MCF 10A (cell line): ENCODE measurements around the gene IFNLR1. TPM values are rescaled to one million over a fixed set of nuclear protein-coding genes. Genes with fewer than 3 reads are reported as not detected.
"Not testable (repeated sequence)": the region's sequence is repeated elsewhere in the genome, so short reads cannot be mapped to it uniquely, and the experiment has no call there.

Experiments used
- BruUV-seq: library from RNA; stranded (reverse); fragments of 400-500 nt; replicated peaks from 2 replicates; lab custom pipeline; 2021; lab: Mats Ljungman, UMichigan
- CTCF ChIA-PET: fragments of 300-600 bp; sonication (Branson Sonifier 250); formaldehyde crosslinking; extraction: SDS; loops from one replicate; lab custom pipeline; 2021; ENCODE audit warnings: antibody characterized with exemption, inconsistent platforms; lab: Yijun Ruan, JAX
- POLR2A ChIA-PET: fragments of 300-600, 350-650 bp; sonication (Branson Sonifier 250); formaldehyde crosslinking; extraction: SDS; loops from one replicate; lab custom pipeline; 2020; ENCODE audit warnings: antibody characterized with exemption, inconsistent platforms; lab: Yijun Ruan, JAX
- DNase-seq: peaks from one replicate; pipeline ENCODE4 v3.0.0-alpha.2; 2018; ENCODE audit not compliant: unreplicated experiment
- H3K27ac Mint-ChIP-seq: one replicate; pipeline ENCODE4 v1.8.0; 2022; ENCODE audit warnings: mild to moderate bottlenecking, low read depth, mixed read lengths; ENCODE audit not compliant: unreplicated experiment
- H3K27me3 Mint-ChIP-seq: one replicate; pipeline ENCODE4 v1.8.0; 2022; ENCODE audit warnings: mixed read lengths; ENCODE audit not compliant: insufficient read depth, unreplicated experiment
- H3K36me3 Mint-ChIP-seq: one replicate; pipeline ENCODE4 v1.8.0; 2022; ENCODE audit warnings: mild to moderate bottlenecking, moderate library complexity, mixed read lengths; ENCODE audit not compliant: insufficient read depth, unreplicated experiment
- H3K4me1 Mint-ChIP-seq: one replicate; pipeline ENCODE4 v1.8.0; 2022; ENCODE audit warnings: mixed read lengths; ENCODE audit not compliant: insufficient read depth, unreplicated experiment
- H3K4me3 Mint-ChIP-seq: one replicate; pipeline ENCODE4 v1.8.0; 2022; ENCODE audit warnings: mild to moderate bottlenecking, moderate library complexity, mixed read lengths; ENCODE audit not compliant: unreplicated experiment
- H3K9me3 Mint-ChIP-seq: one replicate; pipeline ENCODE4 v1.8.0; 2022; ENCODE audit warnings: mixed read lengths; ENCODE audit not compliant: unreplicated experiment
- CTCF ChIP-seq: fragments of 200-600 bp; IDR thresholded peaks from one replicate; pipeline ENCODE4 v1.8.0; 2022; ENCODE audit warnings: antibody characterized with exemption, mild to moderate bottlenecking; ENCODE audit not compliant: unreplicated experiment
- intact Hi-C: fragments of 100-400 bp; cut with micrococcal nuclease; formaldehyde crosslinking; loops from 2 replicates; pipeline ENCODE4 v1.14.1; 2022
- total RNA-seq: library from RNA; stranded (reverse); gene quantifications from 2 replicates; pipeline ENCODE4 v1.2.3, GENCODE V29; 2022

IFNLR1 gene
- total RNA-seq, 1 experiment from 2014 or later, result 0.19 TPM

GRCh38 chr1:24209097-24209496 is 22.0 kb upstream of the IFNLR1 start:
- intact Hi-C loops, result loop anchor here (10.0 kb wide), 1 partner anchor 316 kb away; no protein-coding TSS in a partner anchor
- no peak overlapping the region for H3K4me3 Mint-ChIP-seq
- POLR2A ChIA-PET, result interaction anchor here (1.1 to 1.2 kb wide), 2 partner anchors 14 to 74 kb away, joined by 3 to 5 read pairs; no protein-coding TSS in a partner anchor

GRCh38 chr1:24207709-24208108 is 20.6 kb upstream of the IFNLR1 start:
- no TSS peak for BruUV-seq
- Mint-ChIP-seq H3K4me1 (peaks cover 12% of the 10 kb centered on the region), H3K27ac (no peak overlapping the region), H3K27me3 (no peaks in the 10 kb centered on the region), H3K36me3 (no peaks in the 10 kb centered on the region), H3K9me3 (no peaks in the 10 kb centered on the region), H3K4me3 (no peak overlapping the region)
- DNase-seq, result no peak
- ChIA-PET POLR2A (interaction anchor here (0.5 to 1.2 kb wide), 2 partner anchors 16 to 434 kb away, joined by 3 read pairs; no protein-coding TSS in a partner anchor), CTCF (no interaction called here)
- intact Hi-C loops, result loop anchor here (10.0 kb wide), 1 partner anchor 317 kb away; no protein-coding TSS in a partner anchor
- TF ChIP-seq CTCF, result no peak

More at GRCh38 chr1:24209097-24209496, 22.0 kb upstream of the IFNLR1 start:
- H3K27ac Mint-ChIP-seq, result no peak overlapping the region
- DNase-seq, result no peak
- no peak for TF ChIP-seq CTCF
- peaks cover under 1% of the 10 kb centered on the region for H3K4me1 Mint-ChIP-seq
- BruUV-seq, result no TSS peak
- H3K27me3 Mint-ChIP-seq, result peaks cover 4% of the 10 kb centered on the region
- no peaks in the 10 kb centered on the region for H3K9me3 Mint-ChIP-seq
- H3K36me3 Mint-ChIP-seq, result no peaks in the 10 kb centered on the region
- CTCF ChIA-PET, result interaction anchor here (0.7 to 2.4 kb wide), 4 partner anchors 10 to 315 kb away, joined by 3 to 9 read pairs (median 4); no protein-coding TSS in a partner anchor

- H3K36me3 Mint-ChIP-seq, CTCF ChIA-PET, DNase-seq, BruUV-seq, H3K4me3 Mint-ChIP-seq, H3K9me3 Mint-ChIP-seq, POLR2A ChIA-PET, H3K27me3 Mint-ChIP-seq, H3K27ac Mint-ChIP-seq: not testable (repeated sequence)
- peaks cover 16% of the 10 kb centered on the region for H3K4me1 Mint-ChIP-seq
- intact Hi-C loops, result loop anchor here (10.0 kb wide), 1 partner anchor 317 kb away; no protein-coding TSS in a partner anchor
These were observed 20.3 kb upstream of the IFNLR1 start for GRCh38 chr1:24207395-24207687.

GRCh38 chr1:24206516-24207394 is 19.7 kb upstream of the IFNLR1 start:
- no TSS peak for BruUV-seq
- CTCF ChIA-PET, result interaction anchor here (0.5 to 1.6 kb wide), 3 partner anchors 36 to 186 kb away, joined by 3 to 4 read pairs (median 4); no protein-coding TSS in a partner anchor
- DNase-seq, result peak; percentile 77
- Mint-ChIP-seq H3K4me1 (peaks cover 21% of the 10 kb centered on the region), H3K27me3 (no peaks in the 10 kb centered on the region), H3K27ac (no peak overlapping the region), H3K4me3 (no peak overlapping the region), H3K9me3 (no peaks in the 10 kb centered on the region), H3K36me3 (peaks cover 5% of the 10 kb centered on the region)
- intact Hi-C loops, result loop anchor here (10.0 kb wide), 1 partner anchor 318 kb away; no protein-coding TSS in a partner anchor
- POLR2A ChIA-PET, result interaction anchor here (0.6 to 1.0 kb wide), 2 partner anchors 83 to 438 kb away, joined by 3 read pairs; no protein-coding TSS in a partner anchor
- no peak for TF ChIP-seq CTCF
